IMR-90 (cell line): Measurements from ENCODE around the gene RAB30. TPM values are rescaled to one million over a fixed set of nuclear protein-coding genes. Genes with fewer than 3 reads are reported as not detected.

Experiments used
- ATAC-seq: fragments of 200-7000 bp; cut with Tn5 transposase; 2 replicates; pipeline ENCODE4 v1.9.1; 2020; ENCODE audit warnings: low read depth, mild to moderate bottlenecking, moderate library complexity
- BruUV-seq: library from RNA; stranded (reverse); fragments of 400-500 nt; replicated peaks from 2 replicates; lab custom pipeline; 2021; lab: Mats Ljungman, UMichigan
- CTCF ChIA-PET: fragments of 300-600 bp; formaldehyde crosslinking; extraction: SDS; loops from one replicate; lab custom pipeline; 2021; ENCODE audit warnings: antibody characterized with exemption; lab: Yijun Ruan, JAX
- POLR2A ChIA-PET: fragments of 300-600 bp; sonication (Branson Sonifier 250); formaldehyde crosslinking; loops from one replicate; lab custom pipeline; 2022; ENCODE audit warnings: antibody characterized with exemption; ENCODE audit not compliant: unreplicated experiment; lab: Charles Lee
- DNase-seq: peaks from one replicate; pipeline ENCODE4 v3.0.0; 2013
- H2AFZ ChIP-seq: replicated peaks from 2 replicates; pipeline ENCODE3; 2013; ENCODE audit warnings: low read length, mild to moderate bottlenecking; ENCODE audit not compliant: poor library complexity
- H2AK5ac ChIP-seq: 2 replicates; pipeline ENCODE4 v1.6.1; 2013; ENCODE audit warnings: low read depth, low read length, inconsistent platforms
- H2AK9ac ChIP-seq: replicated peaks from 2 replicates; pipeline ENCODE3; 2013; ENCODE audit warnings: mild to moderate bottlenecking, low read depth, low read length, moderate library complexity; ENCODE audit not compliant: poor library complexity
- H2BK120ac ChIP-seq: 2 replicates; pipeline ENCODE4 v1.6.1; 2013; ENCODE audit warnings: low read depth, low read length, inconsistent platforms
- H2BK15ac ChIP-seq: 3 replicates; pipeline ENCODE4 v1.6.1; 2013; ENCODE audit warnings: low read depth, low read length, inconsistent platforms
- H2BK20ac ChIP-seq: 2 replicates; pipeline ENCODE4 v1.6.1; 2013; ENCODE audit warnings: low read depth, mild to moderate bottlenecking, inconsistent platforms, low read length, moderate library complexity
- H2BK5ac ChIP-seq: 2 replicates; pipeline ENCODE4 v1.6.1; 2013; ENCODE audit warnings: mild to moderate bottlenecking, low read depth, low read length, inconsistent platforms; ENCODE audit not compliant: poor library complexity, severe bottlenecking
- H3K14ac ChIP-seq: replicated peaks from 2 replicates; pipeline ENCODE4 v1.6.1; 2013; ENCODE audit warnings: low read depth, low read length, inconsistent platforms
- H3K18ac ChIP-seq: 2 replicates; pipeline ENCODE4 v1.6.1; 2013; ENCODE audit warnings: low read depth, low read length, control low read depth
- H3K23ac ChIP-seq: 2 replicates; pipeline ENCODE4 v1.6.1; 2013; ENCODE audit warnings: low read depth, low read length, inconsistent platforms
- H3K27ac ChIP-seq: 2 replicates; pipeline ENCODE4 v1.5.1; 2013; ENCODE audit warnings: mild to moderate bottlenecking, control low read depth, low read length; ENCODE audit not compliant: insufficient read depth
- H3K27me3 ChIP-seq: 2 replicates; pipeline ENCODE4 v1.6.1; 2013; ENCODE audit warnings: low read length; ENCODE audit not compliant: control insufficient read depth, insufficient read depth
- H3K36me3 ChIP-seq: 2 replicates; pipeline ENCODE4 v1.6.1; 2013; ENCODE audit warnings: low read length, mixed read lengths; ENCODE audit not compliant: control insufficient read depth, insufficient read depth
- H3K4ac ChIP-seq: 2 replicates; pipeline ENCODE4 v1.6.1; 2013; ENCODE audit warnings: low read depth, low read length, inconsistent platforms
- H3K4me1 ChIP-seq: 2 replicates; pipeline ENCODE4 v1.6.1; 2013; ENCODE audit warnings: low read length, mixed read lengths; ENCODE audit not compliant: control insufficient read depth, insufficient read depth
- H3K4me2 ChIP-seq: 2 replicates; pipeline ENCODE4 v1.6.1; 2013; ENCODE audit warnings: low read depth, mild to moderate bottlenecking, control low read depth, low read length, moderate library complexity
- H3K4me3 ChIP-seq: 2 replicates; pipeline ENCODE4 v1.5.1; 2013; ENCODE audit warnings: low read depth, mild to moderate bottlenecking, control low read depth, low read length, moderate library complexity; ENCODE audit not compliant: insufficient read depth
- H3K56ac ChIP-seq: 2 replicates; pipeline ENCODE4 v1.6.1; 2013; ENCODE audit warnings: low read length, inconsistent platforms; ENCODE audit not compliant: insufficient read depth; ENCODE audit errors: extremely low read depth
- H3K79me1 ChIP-seq, 2 experiments: 2 replicates each; pipeline ENCODE4 v1.6.1; 2013; ENCODE audit warnings: low read length in 2 of 2, inconsistent platforms in 1 of 2, low read depth in 1 of 2
- H3K9ac ChIP-seq: 2 replicates; pipeline ENCODE4 v1.6.1; 2013; ENCODE audit warnings: low read depth, low read length, control low read depth
- H3K9me1 ChIP-seq: 2 replicates; pipeline ENCODE4 v1.6.1; 2013; ENCODE audit warnings: low read length, inconsistent platforms; ENCODE audit not compliant: insufficient read depth
- H3K9me3 ChIP-seq: 2 replicates; pipeline ENCODE4 v1.6.1; 2013; ENCODE audit warnings: low read length; ENCODE audit not compliant: control insufficient read depth, insufficient read depth
- H4K20me1 ChIP-seq: 2 replicates; pipeline ENCODE4 v1.6.1; 2013; ENCODE audit warnings: low read length, inconsistent platforms; ENCODE audit not compliant: insufficient read depth
- H4K5ac ChIP-seq: 2 replicates; pipeline ENCODE4 v1.6.1; 2013; ENCODE audit warnings: mild to moderate bottlenecking, low read depth, low read length, control low read depth
- H4K8ac ChIP-seq, 2 experiments: 2 replicates each; pipeline ENCODE4 v1.6.1; 2013; ENCODE audit warnings: low read depth in 2 of 2, low read length in 2 of 2, control low read depth in 1 of 2, inconsistent platforms in 1 of 2
- H4K91ac ChIP-seq: 2 replicates; pipeline ENCODE4 v1.6.1; 2013; ENCODE audit warnings: low read depth, low read length, inconsistent platforms; ENCODE audit not compliant: insufficient read depth
- CHD1 ChIP-seq: IDR thresholded peaks from 2 replicates; pipeline ENCODE4 v1.6.1; 2012; ENCODE audit warnings: low read depth, low read length, improper control_type of control experiment
- MAFK ChIP-seq: IDR thresholded peaks from 2 replicates; pipeline ENCODE4 v1.6.1; 2012; ENCODE audit warnings: low read depth, low read length, improper control_type of control experiment
- MAZ ChIP-seq: IDR thresholded peaks from 2 replicates; pipeline ENCODE4 v1.6.1; 2012; ENCODE audit warnings: low read depth, mild to moderate bottlenecking, low read length, improper control_type of control experiment, moderate library complexity, borderline replicate concordance
- MXI1 ChIP-seq: IDR thresholded peaks from 2 replicates; pipeline ENCODE4 v1.6.1; 2012; ENCODE audit warnings: low read depth, mild to moderate bottlenecking, low read length, moderate library complexity, borderline replicate concordance
- WGBS, 2 experiments: methylation state at CpG; one replicate each; pipeline versions ENCODE4 v1.1.5 to v1.1.7; 2013; ENCODE audit warnings: missing lambda C conversion rate in 2 of 2; ENCODE audit not compliant: insufficient read length in 1 of 2; ENCODE audit errors: extremely low coverage in 2 of 2; 5-methylcytosine and 5-hydroxymethylcytosine counted together
- dilution Hi-C: fragments of 300-500 bp; cut with HindIII; formaldehyde crosslinking; loops from one replicate; pipeline ENCODE4 v1.14.3; 2018; ENCODE audit warnings: low sequenced_read_pairs; ENCODE audit not compliant: unreplicated experiment
- in situ Hi-C: fragments of 300-500 bp; cut with MboI; formaldehyde crosslinking; loops from 3 replicates; pipeline ENCODE4 v1.14.3; 2019; ENCODE audit warnings: low sequenced_read_pairs, inconsistent platforms, mixed read lengths
- intact Hi-C: fragments of 100-400 bp; cut with micrococcal nuclease; formaldehyde crosslinking; loops from 2 replicates; pipeline ENCODE4 v1.10.0; 2022
- polyA plus RNA-seq, 3 experiments: library from polyadenylated mRNA; depleted of rRNA; stranded (reverse); fragments of >200 nt; gene quantifications; 2 replicates each; pipeline ENCODE4 v1.2.3, GENCODE V29; 2012; ENCODE audit warnings: low replicate concordance in 1 of 3
- total RNA-seq: library from RNA; depleted of rRNA; stranded (reverse); fragments of >200 nt; gene quantifications from 2 replicates; pipeline ENCODE4 v1.2.3, GENCODE V29; 2012

The RAB30 gene
- total and polyA plus RNA-seq, 2 of the 4 experiments (the other 2 are of a cell fraction), result 7.2 to 25.6 TPM

DNA sequence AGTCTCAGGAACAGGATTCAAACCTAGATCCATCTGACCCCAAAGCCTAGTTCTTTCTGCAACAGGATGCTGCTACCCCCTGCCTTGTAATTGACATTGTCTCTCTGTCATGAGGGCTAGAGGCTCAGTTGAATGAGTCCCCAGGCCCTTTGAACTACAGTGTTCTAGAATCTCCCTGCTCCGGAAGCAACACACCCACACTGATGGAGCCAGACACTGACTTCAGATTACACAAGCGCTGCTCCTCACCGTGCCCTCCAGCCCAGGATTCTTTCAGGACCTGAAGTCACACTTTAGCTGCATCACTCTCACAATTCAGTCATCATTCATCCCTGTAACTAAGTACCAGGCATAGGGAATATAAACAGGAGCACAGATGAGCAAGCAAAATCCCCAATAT lies 69.6 kb downstream of the RAB30 start:
- no peak overlapping the region for H3K9ac ChIP-seq

More for the DNA sequence above, 69.6 kb downstream of the RAB30 start:
- CTCF ChIA-PET, result no interaction called here
- H3K56ac ChIP-seq, result no peak overlapping the region
- no peak overlapping the region for H3K27ac ChIP-seq
- peaks cover 2% of the 10 kb centered on the region; the same call in 1 of the 2 replicates for H3K4me1 ChIP-seq
- H3K23ac ChIP-seq, result no peak overlapping the region
- no peak overlapping the region for H3K4me2 ChIP-seq
- H4K5ac ChIP-seq, result no peak overlapping the region
- H4K8ac ChIP-seq, result no peak overlapping the region
- H2AFZ ChIP-seq, result no peak overlapping the region
- no peak overlapping the region for H2AK9ac ChIP-seq
- no peak overlapping the region for H2BK15ac ChIP-seq
- POLR2A ChIA-PET, result interaction anchor here (0.6 kb wide), 1 partner anchor 77 kb away, joined by 3 read pairs; no protein-coding TSS in a partner anchor
- no peak overlapping the region for H2AK5ac ChIP-seq
- TF ChIP-seq CHD1, result no peak
- no peak for TF ChIP-seq MXI1
- TF ChIP-seq MAZ, result no peak
- TF ChIP-seq MAFK, result no peak
- DNase-seq (no peak), ATAC-seq (no peak)
- dilution Hi-C loops, result no loop called here
- WGBS, 2 experiments, result no CpG with 5 or more reads among the region's 3 CpGs
- H3K14ac ChIP-seq, result no peak overlapping the region
- H3K36me3 ChIP-seq, result no peaks in the 10 kb centered on the region
- H3K27me3 ChIP-seq, result no peaks in the 10 kb centered on the region
- H3K9me3 ChIP-seq, result no peaks in the 10 kb centered on the region
- intact Hi-C loops, result no loop called here
- no peak overlapping the region for H3K4me3 ChIP-seq
- H2BK5ac ChIP-seq, result no peak overlapping the region
- 0 out of 2 replicates have a peak, but pooled peaks cover 8% of the 10 kb centered on the region for H3K9me1 ChIP-seq
- H3K4ac ChIP-seq, result no peak overlapping the region
- H2BK20ac ChIP-seq, result no peak overlapping the region
- peaks cover 15 to 27% of the 10 kb centered on the region in 2 experiments for H3K79me1 ChIP-seq
- BruUV-seq, result no TSS peak
- peaks cover 9% of the 10 kb centered on the region for H4K20me1 ChIP-seq
- no peak overlapping the region for H3K18ac ChIP-seq
- H4K91ac ChIP-seq, result no peak overlapping the region
- in situ Hi-C loops, result no loop called here
- no peak overlapping the region; the same call in 1 of the 2 replicates for H2BK120ac ChIP-seq
